Upper lobe of right lung (tissue), 1 donor: Measurements from ENCODE around the gene SPOCD1. TPM values are rescaled to one million over a fixed set of nuclear protein-coding genes. Genes with fewer than 3 reads are reported as not detected.

ENCODE experiments used
- ATAC-seq: fragments of 200-7000 bp; cut with Tn5 transposase; one replicate; pipeline ENCODE4 v1.9.1; 2020; ENCODE audit warnings: mild to moderate bottlenecking, moderate library complexity
- DNase-seq: peaks from one replicate; pipeline ENCODE4 v3.0.0-alpha.2; 2020
- H3K27ac ChIP-seq: fragments of 200-600 bp; one replicate; pipeline ENCODE4 v1.8.0; 2022
- H3K27me3 ChIP-seq: fragments of 200-600 bp; one replicate; pipeline ENCODE4 v1.8.0; 2022; ENCODE audit warnings: mild to moderate bottlenecking
- H3K36me3 ChIP-seq: fragments of 200-600 bp; one replicate; pipeline ENCODE4 v1.8.0; 2022
- H3K4me1 ChIP-seq: fragments of 200-600 bp; one replicate; pipeline ENCODE4 v1.8.0; 2022
- H3K4me3 ChIP-seq: fragments of 200-600 bp; one replicate; pipeline ENCODE4 v1.8.0; 2022; ENCODE audit warnings: mild to moderate bottlenecking
- H3K9me3 ChIP-seq: fragments of 200-600 bp; one replicate; pipeline ENCODE4 v1.8.0; 2022
- CTCF ChIP-seq: fragments of 200-600 bp; IDR thresholded peaks from one replicate; pipeline ENCODE4 v1.8.0; 2022; ENCODE audit warnings: antibody characterized with exemption
- intact Hi-C: fragments of 100-400 bp; cut with DNase I; formaldehyde crosslinking; loops from one replicate; pipeline ENCODE4 v1.11.0; 2022
- total RNA-seq: library from RNA; stranded (reverse); fragmentation: NEBNext Ultra II Directional; extraction: Animal tissue kit (Norgen Biotek cat#: 25700); gene quantifications from one replicate; pipeline ENCODE4 v1.2.1, GENCODE V29; 2021
- donor health status: DM: no; HTN: yes; CAD: no; lungs with severe emphysema.

The SPOCD1 gene
- total RNA-seq, 1 donor from 2014 or later: 31.4 TPM

- H3K27me3 ChIP-seq: peaks cover 6% of the 10 kb centered on the region
- ATAC-seq (no peak), DNase-seq (no peak)
- TF ChIP-seq CTCF: no peak
- no peaks in the 10 kb centered on the region for H3K36me3 ChIP-seq
- H3K4me3 ChIP-seq: no peak overlapping the region
- no peaks in the 10 kb centered on the region for H3K9me3 ChIP-seq
- intact Hi-C loops: no loop called here
- H3K27ac ChIP-seq: no peak overlapping the region
- no peaks in the 10 kb centered on the region for H3K4me1 ChIP-seq
Observed at GRCh38 chr1:31752258-31752657, 63.6 kb downstream of the SPOCD1 start.

GRCh38 chr1:31751822-31752241 is 64.0 kb downstream of the SPOCD1 start:
- intact Hi-C loops: no loop called here

GRCh38 chr1:31750858-31751510 is 64.8 kb downstream of the SPOCD1 start:
- Histone ChIP-seq H3K4me3 (no peak overlapping the region), H3K9me3 (no peaks in the 10 kb centered on the region), H3K27me3 (peaks cover 6% of the 10 kb centered on the region), H3K36me3 (no peaks in the 10 kb centered on the region), H3K4me1 (no peaks in the 10 kb centered on the region), H3K27ac (no peak overlapping the region)
- ATAC-seq (no peak), DNase-seq (no peak)
- intact Hi-C loops: no loop called here
- no peak for TF ChIP-seq CTCF

More at GRCh38 chr1:31751822-31752241, 64.0 kb downstream of the SPOCD1 start:
- Histone ChIP-seq H3K4me3 (no peak overlapping the region), H3K36me3 (no peaks in the 10 kb centered on the region), H3K27me3 (peaks cover 6% of the 10 kb centered on the region), H3K9me3 (no peaks in the 10 kb centered on the region), H3K27ac (no peak overlapping the region), H3K4me1 (no peaks in the 10 kb centered on the region)
- no peak for DNase-seq
- TF ChIP-seq CTCF: no peak
- ATAC-seq: no peak

GRCh38 chr1:31749785-31750735 is 65.8 kb downstream of the SPOCD1 start:
- Histone ChIP-seq H3K36me3 (no peaks in the 10 kb centered on the region), H3K9me3 (no peaks in the 10 kb centered on the region), H3K4me1 (no peaks in the 10 kb centered on the region), H3K27me3 (peaks cover 6% of the 10 kb centered on the region), H3K27ac (no peak overlapping the region), H3K4me3 (no peak overlapping the region)
- DNase-seq (no peak), ATAC-seq (no peak)
- TF ChIP-seq CTCF: no peak
- intact Hi-C loops: no loop called here

GRCh38 chr1:31748365-31748764 is 67.5 kb downstream of the SPOCD1 start:
- Histone ChIP-seq H3K9me3 (no peaks in the 10 kb centered on the region), H3K27ac (no peak overlapping the region), H3K27me3 (peaks cover 6% of the 10 kb centered on the region), H3K4me3 (no peak overlapping the region), H3K36me3 (no peaks in the 10 kb centered on the region), H3K4me1 (no peaks in the 10 kb centered on the region)
- intact Hi-C loops: no loop called here
- ATAC-seq: no peak
- no peak for DNase-seq
- TF ChIP-seq CTCF: no peak
